A673 (cell line): ENCODE results near the gene VPS11. TPM values are rescaled to one million over a fixed set of nuclear protein-coding genes. Genes with fewer than 3 reads are reported as not detected.

Experiments used
- BruUV-seq: library from RNA; stranded (reverse); fragments of 400-500 nt; replicated peaks from 2 replicates; lab custom pipeline; 2021; lab: Mats Ljungman, UMichigan
- CTCF ChIA-PET: fragments of 300-600 bp; sonication (Branson Sonifier 250); formaldehyde crosslinking; loops from one replicate; lab custom pipeline; 2022; ENCODE audit warnings: antibody characterized with exemption; lab: Charles Lee
- POLR2A ChIA-PET: fragments of 300-600 bp; sonication (Branson Sonifier 250); formaldehyde crosslinking; loops from one replicate; lab custom pipeline; 2022; ENCODE audit warnings: antibody characterized with exemption; ENCODE audit not compliant: low non-redundant PET; lab: Charles Lee
- DNase-seq: peaks from one replicate; pipeline ENCODE4 v3.0.0-alpha.2; 2015; ENCODE audit warnings: low spot score
- H3K27ac ChIP-seq: fragments of 200-600 bp; sonication (generic); 2 replicates; pipeline ENCODE4 v1.5.1; 2016; ENCODE audit warnings: mixed run types, low read depth, mild to moderate bottlenecking, mixed read lengths, antibody characterized with exemption, low read length; ENCODE audit not compliant: poor library complexity, severe bottlenecking
- H3K27me3 ChIP-seq: fragments of 200-600 bp; sonication (generic); replicated peaks from 2 replicates; pipeline ENCODE4 v1.6.1; 2017; ENCODE audit warnings: mixed run types, low read depth, mild to moderate bottlenecking, mixed read lengths, antibody characterized with exemption, low read length; ENCODE audit not compliant: insufficient read depth, poor library complexity
- H3K36me3 ChIP-seq: fragments of 200-600 bp; sonication (generic); 2 replicates; pipeline ENCODE4 v1.6.1; 2016; ENCODE audit warnings: mixed run types, mild to moderate bottlenecking, mixed read lengths, antibody characterized with exemption, low read length; ENCODE audit not compliant: insufficient read depth, poor library complexity, severe bottlenecking
- H3K4me1 ChIP-seq: fragments of 200-600 bp; sonication (generic); 2 replicates; pipeline ENCODE4 v1.6.1; 2017; ENCODE audit warnings: mixed run types, mild to moderate bottlenecking, mixed read lengths, antibody characterized with exemption, low read length; ENCODE audit not compliant: insufficient read depth, poor library complexity, severe bottlenecking
- H3K4me3 ChIP-seq: fragments of 200-600 bp; sonication (generic); 2 replicates; pipeline ENCODE4 v1.5.1; 2016; ENCODE audit warnings: low read depth, mixed run types, mild to moderate bottlenecking, mixed read lengths, low read length; ENCODE audit not compliant: poor library complexity, severe bottlenecking
- H3K9me3 ChIP-seq: fragments of 200-600 bp; sonication (generic); 2 replicates; pipeline ENCODE4 v1.6.1; 2016; ENCODE audit warnings: mixed run types, low read depth, mild to moderate bottlenecking, mixed read lengths, antibody characterized with exemption, low read length; ENCODE audit not compliant: poor library complexity, severe bottlenecking
- EZH2 ChIP-seq: fragments of 200-600 bp; sonication (generic); IDR thresholded peaks from 2 replicates; pipeline ENCODE4 v1.6.1; 2017; ENCODE audit warnings: borderline replicate concordance, low read depth, mild to moderate bottlenecking, mixed read lengths, antibody characterized with exemption, low read length; ENCODE audit not compliant: poor library complexity, severe bottlenecking
- intact Hi-C: fragments of 100-400 bp; cut with micrococcal nuclease; formaldehyde crosslinking; loops from one replicate; pipeline ENCODE4 v1.10.0; 2022; ENCODE audit not compliant: unreplicated experiment
- total RNA-seq: library from RNA; stranded (reverse); gene quantifications from 2 replicates; pipeline ENCODE4 v1.2.3, GENCODE V29; 2021
- TF ChIP-seq, protein P1 (sequence below): fragments of 300-800, 200-600 bp; sonication (generic); conservative IDR thresholded peaks from 2 replicates; pipeline ENCODE4 v1.5.1; 2017; ENCODE audit warnings: low read depth, mild to moderate bottlenecking, antibody characterized with exemption, low read length, moderate library complexity, mixed read lengths

The VPS11 gene
- total RNA-seq, 1 experiment from 2014 or later, result 26.7 TPM

DNA sequence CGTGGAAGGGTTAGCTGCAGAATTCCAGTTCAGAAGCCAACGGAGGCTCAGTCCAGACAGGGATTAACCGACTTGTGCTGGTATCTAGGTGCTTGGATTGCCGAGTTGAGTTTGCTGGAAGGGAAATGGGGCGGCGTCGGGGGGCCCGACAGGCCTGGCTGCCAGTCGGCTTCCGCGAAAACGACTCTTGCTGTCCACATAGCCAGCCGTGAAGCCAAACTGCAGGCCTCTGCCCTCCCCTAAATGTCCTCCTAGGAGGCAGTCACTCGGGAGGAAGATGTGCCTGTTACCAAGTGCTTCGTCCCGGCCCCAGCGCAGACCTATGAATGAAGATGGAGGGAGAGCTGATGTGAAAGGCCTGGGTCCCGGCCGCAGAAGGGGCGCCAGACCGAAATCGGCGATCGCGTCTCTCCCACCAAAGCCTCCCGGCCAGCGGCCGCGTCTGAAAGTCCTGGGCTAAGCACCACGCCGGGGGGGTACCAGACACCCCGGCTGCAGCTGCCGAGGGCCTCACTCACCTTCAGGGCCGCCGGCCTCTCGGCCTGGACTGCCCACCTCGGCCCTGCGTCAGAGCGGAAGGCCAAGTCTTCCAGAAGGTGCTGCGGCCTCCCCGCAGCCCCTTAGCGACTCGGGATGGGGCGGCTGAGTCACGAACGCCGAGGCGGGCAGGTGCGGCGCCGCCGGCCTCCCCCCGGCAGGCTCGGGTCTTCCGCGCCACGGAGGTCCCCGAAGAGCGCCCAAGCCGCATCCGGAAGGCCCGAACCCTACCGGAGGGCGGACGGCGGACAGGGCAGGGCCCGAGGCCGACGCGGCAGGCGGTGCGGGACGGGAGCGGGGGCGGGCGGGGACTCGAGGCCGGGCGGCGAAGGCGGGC is 26.6 kb downstream of the VPS11 start:
- ChIA-PET POLR2A (interaction anchor here (0.6 to 1.9 kb wide), 5 partner anchors 9 to 232 kb away, joined by 3 to 24 read pairs (median 3); no protein-coding TSS in a partner anchor), CTCF (interaction anchor here (0.7 to 1.9 kb wide), 5 partner anchors 9 to 913 kb away, joined by 3 to 5 read pairs (median 3); partner anchors contain the start of genes HMBS and VPS11)
- Histone ChIP-seq H3K27me3 (no peaks in the 10 kb centered on the region), H3K4me1 (peaks cover 29% of the 10 kb centered on the region), H3K36me3 (peaks cover 69% of the 10 kb centered on the region), H3K9me3 (no peaks in the 10 kb centered on the region), H3K4me3 (peak overlapping the region; percentile 92), H3K27ac (peak overlapping the region; percentile 95)
- DNase-seq, result peak; percentile 51
- intact Hi-C loops, result no loop called here
- no TSS peak for BruUV-seq
- no peak for TF ChIP-seq EZH2
- TF ChIP-seq, protein P1, sequence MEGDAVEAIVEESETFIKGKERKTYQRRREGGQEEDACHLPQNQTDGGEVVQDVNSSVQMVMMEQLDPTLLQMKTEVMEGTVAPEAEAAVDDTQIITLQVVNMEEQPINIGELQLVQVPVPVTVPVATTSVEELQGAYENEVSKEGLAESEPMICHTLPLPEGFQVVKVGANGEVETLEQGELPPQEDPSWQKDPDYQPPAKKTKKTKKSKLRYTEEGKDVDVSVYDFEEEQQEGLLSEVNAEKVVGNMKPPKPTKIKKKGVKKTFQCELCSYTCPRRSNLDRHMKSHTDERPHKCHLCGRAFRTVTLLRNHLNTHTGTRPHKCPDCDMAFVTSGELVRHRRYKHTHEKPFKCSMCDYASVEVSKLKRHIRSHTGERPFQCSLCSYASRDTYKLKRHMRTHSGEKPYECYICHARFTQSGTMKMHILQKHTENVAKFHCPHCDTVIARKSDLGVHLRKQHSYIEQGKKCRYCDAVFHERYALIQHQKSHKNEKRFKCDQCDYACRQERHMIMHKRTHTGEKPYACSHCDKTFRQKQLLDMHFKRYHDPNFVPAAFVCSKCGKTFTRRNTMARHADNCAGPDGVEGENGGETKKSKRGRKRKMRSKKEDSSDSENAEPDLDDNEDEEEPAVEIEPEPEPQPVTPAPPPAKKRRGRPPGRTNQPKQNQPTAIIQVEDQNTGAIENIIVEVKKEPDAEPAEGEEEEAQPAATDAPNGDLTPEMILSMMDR, result no peak

DNA sequence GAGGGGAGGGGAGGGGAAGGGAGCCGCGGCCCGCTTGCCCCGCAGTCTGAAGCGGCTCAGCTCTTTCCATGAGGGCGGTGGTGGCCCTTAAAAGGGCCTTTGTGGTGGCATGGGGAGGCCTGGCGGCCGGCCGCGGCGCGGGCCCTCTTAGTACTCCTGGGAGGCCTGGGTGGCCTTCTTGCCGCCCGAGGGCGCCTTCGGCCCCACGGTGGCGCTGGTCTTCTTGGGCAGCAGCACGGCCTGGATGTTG is 27.1 kb downstream of the VPS11 start:
- intact Hi-C loops, result no loop called here
- peak; percentile 83 for DNase-seq
- peaks cover 73% of the 10 kb centered on the region for H3K36me3 ChIP-seq

More for the DNA sequence above, 27.1 kb downstream of the VPS11 start:
- Histone ChIP-seq H3K27me3 (no peaks in the 10 kb centered on the region), H3K4me3 (peak overlapping the region; percentile 92), H3K4me1 (peaks cover 31% of the 10 kb centered on the region), H3K9me3 (no peaks in the 10 kb centered on the region), H3K27ac (peak overlapping the region; percentile 95)
- no peak for TF ChIP-seq EZH2
- TF ChIP-seq, protein P1, result peak; percentile 67
- BruUV-seq, result no TSS peak
- ChIA-PET CTCF (interaction anchor here (0.7 to 1.9 kb wide), 5 partner anchors 10 to 914 kb away, joined by 3 to 5 read pairs (median 3); partner anchors contain the start of genes HMBS and VPS11), POLR2A (interaction anchor here (0.6 to 1.9 kb wide), 5 partner anchors 9 to 232 kb away, joined by 3 to 24 read pairs (median 4); no protein-coding TSS in a partner anchor)
